A549 treated with CORT108297 at 1 μM for 4 hours (cell line): ENCODE measurements around the gene ANAPC10. TPM values are rescaled to one million over a fixed set of nuclear protein-coding genes. Genes with fewer than 3 reads are reported as not detected.

Source experiments
- total RNA-seq: library from RNA; stranded (reverse); fragments of 200-300 nt; extraction: Qiagen RNA extraction; gene quantifications from 5 replicates; pipeline ENCODE4 v1.2.3, GENCODE V29; 2022

The ANAPC10 gene, protein sequence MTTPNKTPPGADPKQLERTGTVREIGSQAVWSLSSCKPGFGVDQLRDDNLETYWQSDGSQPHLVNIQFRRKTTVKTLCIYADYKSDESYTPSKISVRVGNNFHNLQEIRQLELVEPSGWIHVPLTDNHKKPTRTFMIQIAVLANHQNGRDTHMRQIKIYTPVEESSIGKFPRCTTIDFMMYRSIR
- total RNA-seq, result 11.3 to 16.3 TPM (median 12.6 TPM) in 5 replicates

DNA sequence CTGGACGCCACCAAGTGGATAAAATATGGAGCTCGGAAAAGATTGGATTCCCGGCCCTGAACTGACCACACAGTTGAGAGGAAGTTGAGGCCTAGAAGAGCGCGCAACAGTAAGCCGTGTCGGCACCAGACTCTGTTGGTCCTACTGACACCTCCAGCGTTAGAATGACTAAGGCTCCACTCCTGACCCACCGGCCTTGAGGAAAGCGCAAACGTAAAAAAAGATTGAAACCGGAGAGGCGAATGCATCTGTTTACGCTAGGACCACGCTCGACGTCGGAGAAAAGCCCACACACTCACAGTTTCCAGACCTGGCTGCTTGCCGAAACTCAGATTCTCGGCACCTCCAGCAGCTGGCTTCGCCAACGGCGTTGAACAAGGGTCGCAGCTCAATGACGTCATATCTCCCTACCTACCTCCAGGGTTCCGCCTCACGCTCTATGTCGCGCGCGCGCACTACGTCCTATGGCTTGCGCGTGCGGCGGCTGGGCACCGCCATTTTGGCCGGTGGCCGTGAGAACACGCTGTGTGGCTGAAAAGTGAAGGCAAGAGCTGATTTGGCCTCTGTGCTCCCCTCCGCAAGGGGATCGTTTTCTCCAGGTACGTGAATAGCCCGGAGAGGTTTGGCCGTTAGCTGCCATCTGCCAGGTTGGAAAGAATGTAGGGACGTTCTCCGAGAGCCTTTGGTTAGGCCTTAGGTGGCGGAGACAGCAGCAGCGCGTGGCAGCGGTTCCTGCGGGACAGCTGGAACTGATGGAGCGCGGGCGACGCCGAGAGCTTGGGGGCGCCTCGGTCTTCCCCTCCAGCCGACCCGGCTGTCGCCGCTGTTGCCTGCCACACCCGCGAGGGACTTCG, at the start of gene ANAPC10, which contains the start of gene ABCE1:
TSS of gene ANAPC10 (minus strand) at position 376 of the 854 bp plus-strand sequence. CDS start 2,097 bp downstream, outside the sequence.
TSS of gene ABCE1 (plus strand) at position 491 of the 854 bp plus-strand sequence. CDS start 6,102 bp downstream, outside the sequence.

Other genes starting within 250 kb of the ANAPC10 start
- gene ABCE1, start 115 bp upstream of the ANAPC10 start, total RNA-seq, result 62.4 to 113 TPM (median 70.3 TPM) in 5 replicates
- gene OTUD4, start 82.4 kb upstream of the ANAPC10 start, total RNA-seq, result 13.0 to 17.3 TPM (median 16.0 TPM) in 5 replicates